OCI-M1 (cell line): ENCODE data around the gene SYMPK.

ENCODE experiments used
- DNase-seq: peaks from one replicate; lab custom pipeline; 2025; lab: John Stamatoyannopoulos, UW

Gene SYMPK

DNA sequence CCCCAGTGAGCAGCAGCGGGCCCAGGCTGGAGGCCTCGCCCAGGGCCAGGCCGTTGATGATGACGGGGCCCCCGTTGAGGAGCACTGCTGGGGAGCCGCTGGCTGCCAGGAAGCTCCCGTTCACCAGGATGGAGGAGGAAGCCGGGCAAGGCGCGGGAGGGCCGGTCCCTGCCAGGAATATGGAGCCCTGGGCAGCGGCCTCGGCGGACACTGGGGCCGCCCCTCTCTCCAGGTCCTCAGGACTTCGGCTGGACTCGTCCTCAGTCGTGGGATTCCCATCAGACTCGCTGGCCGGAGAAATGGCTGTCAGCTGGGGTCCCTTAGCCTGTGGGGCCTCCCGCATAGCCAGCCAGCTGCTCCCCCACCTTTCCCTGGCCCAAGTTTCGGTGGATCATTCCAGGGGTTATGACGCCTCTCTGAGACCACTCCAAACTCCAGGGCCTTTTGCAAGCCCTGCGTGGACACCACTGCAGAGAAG, 96.0 kb downstream of the SYMPK start:
- DNase-seq: no peak

DNA sequence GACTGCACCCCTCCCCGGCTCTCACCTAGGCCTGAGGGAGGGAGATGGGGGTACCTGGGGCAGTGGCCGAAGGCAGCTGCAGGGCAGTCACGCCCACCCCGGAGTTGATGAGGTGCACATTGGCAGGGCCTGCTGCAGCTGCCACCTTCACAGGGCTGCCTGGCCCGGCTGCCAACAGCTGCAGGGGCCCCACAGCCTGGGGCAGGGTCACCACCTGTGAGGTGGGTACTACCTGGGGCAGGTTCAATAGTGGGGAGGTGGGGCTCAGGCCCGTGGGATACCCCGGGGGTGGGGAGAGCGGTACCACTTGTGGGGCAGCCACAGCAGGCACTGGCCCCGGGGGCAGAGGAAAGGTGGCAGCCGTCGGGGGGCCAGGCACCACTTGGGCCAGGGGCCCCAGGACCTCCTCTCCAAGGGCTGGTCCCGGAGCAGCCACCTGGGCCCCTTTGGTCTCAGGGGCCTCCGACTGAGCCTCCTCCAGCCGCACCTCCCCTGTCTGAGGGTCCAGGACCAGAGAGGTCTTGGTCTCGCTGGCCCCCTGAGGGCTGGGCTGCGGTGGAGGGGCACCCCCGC, 96.6 kb downstream of the SYMPK start:
- no peak for DNase-seq

- DNase-seq: no peak
Measured at GRCh38 chr19:45765702-45766295, 97.1 kb downstream of the SYMPK start.
